Breast epithelium (tissue), 3 donors: Measurements from ENCODE around the gene EXPH5.

Experiments
- POLR2A ChIP-seq: fragments of 450-650 bp; IDR thresholded peaks from one replicate; pipeline ENCODE4 v1.6.1; 2016; ENCODE audit warnings: antibody characterized with exemption, mild to moderate bottlenecking, moderate library complexity
- POLR2AphosphoS5 ChIP-seq, 3 donors: sonication (generic); formaldehyde crosslinking; IDR thresholded peaks; one replicate each; pipeline ENCODE4 v1.6.1; 2017; ENCODE audit warnings: antibody characterized with exemption in 3 of 3
- TF ChIP-seq, protein P1 (sequence below), 3 donors: fragments of 450-650 bp; IDR thresholded peaks; one replicate each; pipeline ENCODE4 v1.5.1; 2016 to 2017; ENCODE audit warnings: antibody characterized with exemption in 3 of 3, mild to moderate bottlenecking in 3 of 3, moderate library complexity in 3 of 3

DNA sequence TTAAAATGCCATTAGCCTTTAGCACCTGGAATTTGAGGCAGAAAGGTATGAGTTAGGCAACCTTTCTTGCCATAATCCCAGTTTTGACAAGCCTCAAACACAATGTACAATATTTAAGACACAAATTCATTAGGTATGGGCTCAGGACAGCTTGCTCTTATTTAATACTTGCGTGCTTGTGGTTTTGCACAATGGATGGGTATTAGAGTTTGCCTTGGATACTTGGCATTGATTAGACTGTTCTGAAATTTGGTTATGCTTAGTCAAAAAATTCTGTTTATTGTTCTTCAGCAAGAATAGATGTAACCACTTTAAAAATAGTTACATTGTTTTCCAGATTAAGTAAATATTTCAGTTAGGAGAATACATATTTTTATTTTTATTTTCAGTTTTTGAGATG lies 120.9 kb downstream of the EXPH5 start:
- TF ChIP-seq, protein P1, sequence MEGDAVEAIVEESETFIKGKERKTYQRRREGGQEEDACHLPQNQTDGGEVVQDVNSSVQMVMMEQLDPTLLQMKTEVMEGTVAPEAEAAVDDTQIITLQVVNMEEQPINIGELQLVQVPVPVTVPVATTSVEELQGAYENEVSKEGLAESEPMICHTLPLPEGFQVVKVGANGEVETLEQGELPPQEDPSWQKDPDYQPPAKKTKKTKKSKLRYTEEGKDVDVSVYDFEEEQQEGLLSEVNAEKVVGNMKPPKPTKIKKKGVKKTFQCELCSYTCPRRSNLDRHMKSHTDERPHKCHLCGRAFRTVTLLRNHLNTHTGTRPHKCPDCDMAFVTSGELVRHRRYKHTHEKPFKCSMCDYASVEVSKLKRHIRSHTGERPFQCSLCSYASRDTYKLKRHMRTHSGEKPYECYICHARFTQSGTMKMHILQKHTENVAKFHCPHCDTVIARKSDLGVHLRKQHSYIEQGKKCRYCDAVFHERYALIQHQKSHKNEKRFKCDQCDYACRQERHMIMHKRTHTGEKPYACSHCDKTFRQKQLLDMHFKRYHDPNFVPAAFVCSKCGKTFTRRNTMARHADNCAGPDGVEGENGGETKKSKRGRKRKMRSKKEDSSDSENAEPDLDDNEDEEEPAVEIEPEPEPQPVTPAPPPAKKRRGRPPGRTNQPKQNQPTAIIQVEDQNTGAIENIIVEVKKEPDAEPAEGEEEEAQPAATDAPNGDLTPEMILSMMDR (IDR thresholded peaks at IDR 0.05), result no peak
- TF ChIP-seq POLR2AphosphoS5 (IDR thresholded peaks at IDR 0.05) (no peak), POLR2A (no peak)
